ENCODE data around the gene SNTB2. TPM values are rescaled to one million over a fixed set of nuclear protein-coding genes. Genes with fewer than 3 reads are reported as not detected.

SNTB2 gene
- total and polyA plus RNA-seq, 2 of the 4 experiments (the other 2 are of a cell fraction), result 23.5 to 47.5 TPM

DNA sequence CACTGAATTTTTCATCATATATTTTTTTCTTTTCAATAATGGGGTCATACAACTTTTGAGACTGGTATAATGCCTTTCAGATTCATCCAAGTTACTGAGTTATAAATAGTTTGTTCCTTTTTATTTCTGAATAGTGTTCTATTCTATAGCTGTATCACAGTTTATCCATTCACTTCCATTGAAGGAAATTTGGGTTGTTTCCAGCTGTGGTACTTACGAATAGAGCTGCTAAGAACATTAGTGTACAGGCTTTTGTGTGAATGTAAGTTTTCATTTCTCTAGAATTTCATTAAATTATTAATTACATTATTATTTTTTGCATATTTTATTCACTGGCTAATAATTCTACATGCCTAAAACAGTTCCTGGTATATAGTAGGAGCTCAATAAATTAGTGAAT lies 52.9 kb downstream of the SNTB2 start:
- H4K20me1 ChIP-seq (ENCODE audit: insufficient read depth, low read length), result peaks cover 56% of the 10 kb centered on the region
- H2BK20ac ChIP-seq (ENCODE audit: low read depth, low read length), result no peak overlapping the region
- WGBS, 2 experiments (ENCODE audit: extremely low coverage in 2 of 2, insufficient read length in 1 of 2), result no CpG with 5 or more reads among the region's 1 CpG
- H3K4me3 ChIP-seq (ENCODE audit: insufficient read depth, low read depth, low read length), result no peak overlapping the region
- ChIA-PET CTCF (no interaction called here), POLR2A (ENCODE audit: unreplicated experiment) (no interaction called here)
- H3K27me3 ChIP-seq (ENCODE audit: control insufficient read depth, insufficient read depth, low read length), result no peaks in the 10 kb centered on the region
- H3K9me3 ChIP-seq (ENCODE audit: control insufficient read depth, insufficient read depth, low read length), result no peaks in the 10 kb centered on the region
- no peak overlapping the region for H3K56ac ChIP-seq (ENCODE audit: extremely low read depth, insufficient read depth, low read length)
- no peak overlapping the region for H3K23ac ChIP-seq (ENCODE audit: low read depth, low read length)
- no TSS peak for BruUV-seq (replicated peaks)
- H2BK5ac ChIP-seq (ENCODE audit: low read depth, low read length, poor library complexity, severe bottlenecking), result peak overlapping the region; percentile 71
- no peak overlapping the region for H4K91ac ChIP-seq (ENCODE audit: insufficient read depth, low read depth, low read length)
- no peak overlapping the region for H4K5ac ChIP-seq (ENCODE audit: low read depth, low read length)
- dilution Hi-C loops (cut with HindIII; ENCODE audit: low sequenced_read_pairs, unreplicated experiment), result no loop called here
- H3K4ac ChIP-seq (ENCODE audit: low read depth, low read length), result no peak overlapping the region
- no peak overlapping the region for H3K18ac ChIP-seq (ENCODE audit: low read depth, low read length)
- H3K14ac ChIP-seq (replicated peaks; ENCODE audit: low read depth, low read length), result no peak overlapping the region
- no peak for DNase-seq
- H2AFZ ChIP-seq (replicated peaks; ENCODE audit: low read length, poor library complexity), result no peak overlapping the region
- no peak overlapping the region for H4K8ac ChIP-seq (ENCODE audit: low read depth in 2 of 2, low read length in 2 of 2)
- no peak overlapping the region for H2BK120ac ChIP-seq (ENCODE audit: low read depth, low read length)
- H3K4me1 ChIP-seq (ENCODE audit: control insufficient read depth, insufficient read depth, low read length), result peaks cover 24% of the 10 kb centered on the region
- H2BK15ac ChIP-seq (ENCODE audit: low read depth, low read length), result no peak overlapping the region
- no peak overlapping the region for H2AK9ac ChIP-seq (replicated peaks; ENCODE audit: low read depth, low read length, poor library complexity)
- H3K36me3 ChIP-seq (ENCODE audit: control insufficient read depth, insufficient read depth, low read length), result 0 out of 2 replicates have a peak, but pooled peaks cover 2% of the 10 kb centered on the region
- H3K79me1 ChIP-seq (ENCODE audit: low read depth in 1 of 2, low read length in 2 of 2), result peaks cover 50 to 87% of the 10 kb centered on the region in 2 experiments
- H3K27ac ChIP-seq (ENCODE audit: insufficient read depth, low read length), result no peak overlapping the region
- TF ChIP-seq POLR2A (IDR thresholded peaks at IDR 0.05; ENCODE audit: low read depth, low read length), result no peak
- TF ChIP-seq, protein P1, sequence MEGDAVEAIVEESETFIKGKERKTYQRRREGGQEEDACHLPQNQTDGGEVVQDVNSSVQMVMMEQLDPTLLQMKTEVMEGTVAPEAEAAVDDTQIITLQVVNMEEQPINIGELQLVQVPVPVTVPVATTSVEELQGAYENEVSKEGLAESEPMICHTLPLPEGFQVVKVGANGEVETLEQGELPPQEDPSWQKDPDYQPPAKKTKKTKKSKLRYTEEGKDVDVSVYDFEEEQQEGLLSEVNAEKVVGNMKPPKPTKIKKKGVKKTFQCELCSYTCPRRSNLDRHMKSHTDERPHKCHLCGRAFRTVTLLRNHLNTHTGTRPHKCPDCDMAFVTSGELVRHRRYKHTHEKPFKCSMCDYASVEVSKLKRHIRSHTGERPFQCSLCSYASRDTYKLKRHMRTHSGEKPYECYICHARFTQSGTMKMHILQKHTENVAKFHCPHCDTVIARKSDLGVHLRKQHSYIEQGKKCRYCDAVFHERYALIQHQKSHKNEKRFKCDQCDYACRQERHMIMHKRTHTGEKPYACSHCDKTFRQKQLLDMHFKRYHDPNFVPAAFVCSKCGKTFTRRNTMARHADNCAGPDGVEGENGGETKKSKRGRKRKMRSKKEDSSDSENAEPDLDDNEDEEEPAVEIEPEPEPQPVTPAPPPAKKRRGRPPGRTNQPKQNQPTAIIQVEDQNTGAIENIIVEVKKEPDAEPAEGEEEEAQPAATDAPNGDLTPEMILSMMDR (conservative IDR thresholded peaks at IDR 0.05; ENCODE audit: low read depth, low read length), result no peak
- no peak for TF ChIP-seq CEBPB (IDR thresholded peaks at IDR 0.05; ENCODE audit: low read depth, low read length)
- TF ChIP-seq, protein P2, sequence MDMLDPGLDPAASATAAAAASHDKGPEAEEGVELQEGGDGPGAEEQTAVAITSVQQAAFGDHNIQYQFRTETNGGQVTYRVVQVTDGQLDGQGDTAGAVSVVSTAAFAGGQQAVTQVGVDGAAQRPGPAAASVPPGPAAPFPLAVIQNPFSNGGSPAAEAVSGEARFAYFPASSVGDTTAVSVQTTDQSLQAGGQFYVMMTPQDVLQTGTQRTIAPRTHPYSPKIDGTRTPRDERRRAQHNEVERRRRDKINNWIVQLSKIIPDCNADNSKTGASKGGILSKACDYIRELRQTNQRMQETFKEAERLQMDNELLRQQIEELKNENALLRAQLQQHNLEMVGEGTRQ (IDR thresholded peaks at IDR 0.05; ENCODE audit: low read depth, low read length), result no peak
- no peak for TF ChIP-seq RFX5 (IDR thresholded peaks at IDR 0.05; ENCODE audit: low read depth, low read length)
- TF ChIP-seq MAFK (IDR thresholded peaks at IDR 0.05; ENCODE audit: low read depth, low read length), result no peak
- TF ChIP-seq, protein P3, sequence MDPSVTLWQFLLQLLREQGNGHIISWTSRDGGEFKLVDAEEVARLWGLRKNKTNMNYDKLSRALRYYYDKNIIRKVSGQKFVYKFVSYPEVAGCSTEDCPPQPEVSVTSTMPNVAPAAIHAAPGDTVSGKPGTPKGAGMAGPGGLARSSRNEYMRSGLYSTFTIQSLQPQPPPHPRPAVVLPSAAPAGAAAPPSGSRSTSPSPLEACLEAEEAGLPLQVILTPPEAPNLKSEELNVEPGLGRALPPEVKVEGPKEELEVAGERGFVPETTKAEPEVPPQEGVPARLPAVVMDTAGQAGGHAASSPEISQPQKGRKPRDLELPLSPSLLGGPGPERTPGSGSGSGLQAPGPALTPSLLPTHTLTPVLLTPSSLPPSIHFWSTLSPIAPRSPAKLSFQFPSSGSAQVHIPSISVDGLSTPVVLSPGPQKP (IDR thresholded peaks at IDR 0.05; ENCODE audit: borderline replicate concordance, low read depth, low read length), result no peak
- no peak for TF ChIP-seq MXI1 (IDR thresholded peaks at IDR 0.05; ENCODE audit: borderline replicate concordance, low read depth, low read length)
- TF ChIP-seq NFE2L2 (IDR thresholded peaks at IDR 0.05; ENCODE audit: low read depth, low read length), result no peak
- TF ChIP-seq RCOR1 (IDR thresholded peaks at IDR 0.05; ENCODE audit: insufficient replicate concordance, low read length), result no peak
- TF ChIP-seq CHD1 (IDR thresholded peaks at IDR 0.05; ENCODE audit: low read depth, low read length), result no peak
- no peak for TF ChIP-seq FOS (IDR thresholded peaks at IDR 0.05; ENCODE audit: low read depth, low read length)
- TF ChIP-seq BHLHE40 (IDR thresholded peaks at IDR 0.05; ENCODE audit: low read depth, low read length), result no peak
- TF ChIP-seq RAD21 (IDR thresholded peaks at IDR 0.05; ENCODE audit: low read length), result no peak
- TF ChIP-seq MAZ (IDR thresholded peaks at IDR 0.05; ENCODE audit: borderline replicate concordance, low read depth, low read length), result no peak
- no peak for TF ChIP-seq SMC3 (IDR thresholded peaks at IDR 0.05; ENCODE audit: low read depth, low read length)
- intact Hi-C loops (cut with micrococcal nuclease), result no loop called here
- peaks cover 16% of the 10 kb centered on the region for H3K9me1 ChIP-seq (ENCODE audit: insufficient read depth, low read length)
- ATAC-seq (ENCODE audit: low read depth), result no peak
- H3K9ac ChIP-seq (ENCODE audit: low read depth, low read length), result no peak overlapping the region
- H2AK5ac ChIP-seq (ENCODE audit: low read depth, low read length), result no peak overlapping the region
- in situ Hi-C loops (cut with MboI; ENCODE audit: low sequenced_read_pairs), result no loop called here
- H3K4me2 ChIP-seq (ENCODE audit: low read depth, low read length), result no peak overlapping the region

Measured in IMR-90 (cell line).